ENCODE measurements around the gene RPSA. TPM values are rescaled to one million over a fixed set of nuclear protein-coding genes. Genes with fewer than 3 reads are reported as not detected.
"Not testable (repeated sequence)": the region's sequence is repeated elsewhere in the genome, so short reads cannot be mapped to it uniquely, and the experiment has no call there.

Gene RPSA
- total RNA-seq, 1 experiment from 2014 or later, result 994 TPM

- no peak overlapping the region for H3K4me3 ChIP-seq (ENCODE audit: low read depth, low read length, poor library complexity, severe bottlenecking)
- H3K36me3 ChIP-seq (ENCODE audit: insufficient read depth, low read length, poor library complexity, severe bottlenecking), result peaks cover 30% of the 10 kb centered on the region
- H3K27ac ChIP-seq (ENCODE audit: low read depth, low read length, poor library complexity, severe bottlenecking), result no peak overlapping the region
- CTCF ChIA-PET, result no interaction called here
- H3K27me3 ChIP-seq (replicated peaks; ENCODE audit: insufficient read depth, low read depth, low read length, poor library complexity), result no peaks in the 10 kb centered on the region
- BruUV-seq (replicated peaks), result no TSS peak
- no peaks in the 10 kb centered on the region for H3K4me1 ChIP-seq (ENCODE audit: insufficient read depth, low read length, poor library complexity, severe bottlenecking)
- DNase-seq (ENCODE audit: low spot score), result no peak
- POLR2A ChIA-PET (ENCODE audit: low non-redundant PET), result no interaction called here
- no peaks in the 10 kb centered on the region for H3K9me3 ChIP-seq (ENCODE audit: low read depth, low read length, poor library complexity, severe bottlenecking)
- intact Hi-C loops (cut with micrococcal nuclease; ENCODE audit: unreplicated experiment), result no loop called here
- TF ChIP-seq CTCF (conservative IDR thresholded peaks at IDR 0.05; ENCODE audit: low read depth, low read length) (no peak), EZH2 (IDR thresholded peaks at IDR 0.05; ENCODE audit: borderline replicate concordance, low read depth, low read length, poor library complexity, severe bottlenecking) (no peak)
Measured at GRCh38 chr3:39415983-39416382, 9.5 kb downstream of the RPSA start.

- POLR2A ChIA-PET (ENCODE audit: low non-redundant PET); DNase-seq (ENCODE audit: low spot score); H3K9me3 ChIP-seq (ENCODE audit: low read depth, low read length, poor library complexity, severe bottlenecking); H3K4me1 ChIP-seq (ENCODE audit: insufficient read depth, low read length, poor library complexity, severe bottlenecking); H3K27ac ChIP-seq (ENCODE audit: low read depth, low read length, poor library complexity, severe bottlenecking); H3K27me3 ChIP-seq (replicated peaks; ENCODE audit: insufficient read depth, low read depth, low read length, poor library complexity); H3K4me3 ChIP-seq (ENCODE audit: low read depth, low read length, poor library complexity, severe bottlenecking); BruUV-seq (replicated peaks): not testable (repeated sequence)
- CTCF ChIA-PET, result interaction anchor here (0.8 kb wide), 1 partner anchor 82 kb away, joined by 3 read pairs; no protein-coding TSS in a partner anchor
- H3K36me3 ChIP-seq (ENCODE audit: insufficient read depth, low read length, poor library complexity, severe bottlenecking), result peaks cover 20% of the 10 kb centered on the region
- intact Hi-C loops (cut with micrococcal nuclease; ENCODE audit: unreplicated experiment), result loop anchor here (1.0 kb wide), 1 partner anchor 81 kb away; no protein-coding TSS in a partner anchor
Measured at GRCh38 chr3:39416998-39417397, 10.5 kb downstream of the RPSA start.

- H3K36me3 ChIP-seq (ENCODE audit: insufficient read depth, low read length, poor library complexity, severe bottlenecking); H3K4me1 ChIP-seq (ENCODE audit: insufficient read depth, low read length, poor library complexity, severe bottlenecking); H3K9me3 ChIP-seq (ENCODE audit: low read depth, low read length, poor library complexity, severe bottlenecking); DNase-seq (ENCODE audit: low spot score); POLR2A ChIA-PET (ENCODE audit: low non-redundant PET); H3K27ac ChIP-seq (ENCODE audit: low read depth, low read length, poor library complexity, severe bottlenecking); CTCF ChIA-PET; intact Hi-C loops (cut with micrococcal nuclease; ENCODE audit: unreplicated experiment); BruUV-seq (replicated peaks); H3K27me3 ChIP-seq (replicated peaks; ENCODE audit: insufficient read depth, low read depth, low read length, poor library complexity); H3K4me3 ChIP-seq (ENCODE audit: low read depth, low read length, poor library complexity, severe bottlenecking): not testable (repeated sequence)
Measured at GRCh38 chr3:39418556-39419225, 12.2 kb downstream of the RPSA start.

- intact Hi-C loops (cut with micrococcal nuclease; ENCODE audit: unreplicated experiment), result no loop called here
- TF ChIP-seq CTCF (conservative IDR thresholded peaks at IDR 0.05; ENCODE audit: low read depth, low read length) (no peak), EZH2 (IDR thresholded peaks at IDR 0.05; ENCODE audit: borderline replicate concordance, low read depth, low read length, poor library complexity, severe bottlenecking) (no peak)
- BruUV-seq (replicated peaks), result no TSS peak
- H3K9me3 ChIP-seq (ENCODE audit: low read depth, low read length, poor library complexity, severe bottlenecking), result no peaks in the 10 kb centered on the region
- H3K27ac ChIP-seq (ENCODE audit: low read depth, low read length, poor library complexity, severe bottlenecking), result no peak overlapping the region
- H3K36me3 ChIP-seq (ENCODE audit: insufficient read depth, low read length, poor library complexity, severe bottlenecking), result no peaks in the 10 kb centered on the region
- no peaks in the 10 kb centered on the region for H3K27me3 ChIP-seq (replicated peaks; ENCODE audit: insufficient read depth, low read depth, low read length, poor library complexity)
- DNase-seq (ENCODE audit: low spot score), result no peak
- no peak overlapping the region for H3K4me3 ChIP-seq (ENCODE audit: low read depth, low read length, poor library complexity, severe bottlenecking)
- ChIA-PET CTCF (no interaction called here), POLR2A (ENCODE audit: low non-redundant PET) (no interaction called here)
- peaks cover 13% of the 10 kb centered on the region for H3K4me1 ChIP-seq (ENCODE audit: insufficient read depth, low read length, poor library complexity, severe bottlenecking)
Measured at GRCh38 chr3:39419742-39420315, 13.3 kb downstream of the RPSA start.

Measured in A673 (cell line).